HepG2 (cell line): ENCODE data around the gene ATRAID. TPM values are rescaled to one million over a fixed set of nuclear protein-coding genes. Genes with fewer than 3 reads are reported as not detected.

ENCODE experiments used
- ATF1 ChIP-seq: IDR thresholded peaks from 2 replicates; pipeline ENCODE4 v1.6.1; 2016; ENCODE audit warnings: mild to moderate bottlenecking, control low read depth
- DNMT1 ChIP-seq: sonication (generic); formaldehyde crosslinking; IDR thresholded peaks from 2 replicates; pipeline ENCODE4 v1.5.1; 2020; ENCODE audit warnings: mild to moderate bottlenecking, missing genetic modification reagents
- DZIP1 ChIP-seq: sonication (generic); formaldehyde crosslinking; IDR thresholded peaks from 2 replicates; pipeline ENCODE4 v1.5.0; 2020; ENCODE audit warnings: mild to moderate bottlenecking, missing genetic modification reagents
- ETS1 ChIP-seq: sonication (generic); formaldehyde crosslinking; IDR thresholded peaks from 2 replicates; pipeline ENCODE4 v1.4.0; 2020; ENCODE audit warnings: missing genetic modification reagents
- GMEB1 ChIP-seq: sonication (generic); formaldehyde crosslinking; IDR thresholded peaks from 2 replicates; pipeline ENCODE4 v1.5.1; 2020; ENCODE audit warnings: missing genetic modification reagents, mild to moderate bottlenecking, borderline replicate concordance
- KDM5B ChIP-seq: sonication (generic); formaldehyde crosslinking; IDR thresholded peaks from 2 replicates; pipeline ENCODE4 v1.4.0; 2020; ENCODE audit warnings: missing genetic modification reagents, mild to moderate bottlenecking, borderline replicate concordance
- MEF2D ChIP-seq: sonication (generic); formaldehyde crosslinking; IDR thresholded peaks from 2 replicates; pipeline ENCODE4 v1.5.1; 2020; ENCODE audit warnings: mild to moderate bottlenecking, missing genetic modification reagents
- NR3C1 ChIP-seq: sonication (generic); formaldehyde crosslinking; IDR thresholded peaks from 2 replicates; pipeline ENCODE4 v1.4.0; 2020; ENCODE audit warnings: missing genetic modification reagents
- POGZ ChIP-seq: sonication (generic); formaldehyde crosslinking; IDR thresholded peaks from 2 replicates; pipeline ENCODE4 v1.4.0; 2020; ENCODE audit warnings: mild to moderate bottlenecking, missing genetic modification reagents
- POLR2AphosphoS5 ChIP-seq: IDR thresholded peaks from 2 replicates; pipeline ENCODE4 v1.6.1; 2012; ENCODE audit warnings: low read depth, low read length
- PREB ChIP-seq: sonication (generic); formaldehyde crosslinking; IDR thresholded peaks from 2 replicates; pipeline ENCODE4 v1.4.0; 2020; ENCODE audit warnings: missing genetic modification reagents
- PRMT3 ChIP-seq: sonication (generic); formaldehyde crosslinking; IDR thresholded peaks from 2 replicates; pipeline ENCODE4 v1.8.1; 2022; ENCODE audit warnings: low read depth, mild to moderate bottlenecking, moderate library complexity, missing genetic modification reagents, borderline replicate concordance
- SKI ChIP-seq: fragments of 450-650 bp; IDR thresholded peaks from one replicate; pipeline ENCODE4 v1.6.1; 2018; ENCODE audit warnings: mild to moderate bottlenecking; ENCODE audit not compliant: partially characterized antibody
- SNAI1 ChIP-seq: sonication (generic); formaldehyde crosslinking; IDR thresholded peaks from 2 replicates; pipeline ENCODE4 v1.5.0; 2020; ENCODE audit warnings: mild to moderate bottlenecking, missing genetic modification reagents, borderline replicate concordance
- THAP7 ChIP-seq: sonication (generic); formaldehyde crosslinking; IDR thresholded peaks from 2 replicates; pipeline ENCODE4 v1.8.1; 2023; ENCODE audit warnings: mild to moderate bottlenecking, missing genetic modification reagents
- ZKSCAN5 ChIP-seq: sonication (generic); formaldehyde crosslinking; IDR thresholded peaks from 2 replicates; pipeline ENCODE4 v1.5.1; 2020; ENCODE audit warnings: mild to moderate bottlenecking, missing genetic modification reagents
- ZNF225 ChIP-seq: sonication (generic); formaldehyde crosslinking; IDR thresholded peaks from 2 replicates; pipeline ENCODE4 v1.4.0; 2020; ENCODE audit warnings: mild to moderate bottlenecking, missing genetic modification reagents
- ZNF367 ChIP-seq: sonication (generic); formaldehyde crosslinking; IDR thresholded peaks from 2 replicates; pipeline ENCODE4 v1.4.0; 2020; ENCODE audit warnings: missing genetic modification reagents, borderline replicate concordance
- ZNF446 ChIP-seq: sonication (generic); formaldehyde crosslinking; IDR thresholded peaks from 2 replicates; pipeline ENCODE4 v1.5.0; 2020; ENCODE audit warnings: mild to moderate bottlenecking, missing genetic modification reagents
- ZNF543 ChIP-seq: sonication (generic); formaldehyde crosslinking; IDR thresholded peaks from 2 replicates; pipeline ENCODE4 v1.4.0; 2020; ENCODE audit warnings: mild to moderate bottlenecking, missing genetic modification reagents
- ZNF570 ChIP-seq: sonication (generic); formaldehyde crosslinking; IDR thresholded peaks from 2 replicates; pipeline ENCODE4 v1.4.0; 2020; ENCODE audit warnings: mild to moderate bottlenecking, missing genetic modification reagents, borderline replicate concordance
- ZNF607 ChIP-seq: sonication (generic); formaldehyde crosslinking; IDR thresholded peaks from 2 replicates; pipeline ENCODE4 v1.5.1; 2020; ENCODE audit warnings: missing genetic modification reagents, mild to moderate bottlenecking, borderline replicate concordance
- polyA plus RNA-seq, 8 experiments: library from polyadenylated mRNA; depleted of rRNA in 3 of 8; stranded (reverse) in 7 of 8; unstranded in 1 of 8; fragments of >200 nt; fragmentation: Illumina TruSeq in 4 of 8; extraction: Trizol in 4 of 8; gene quantifications; 2 replicates each; pipeline versions ENCODE4 v1.2.1 to v1.2.3, GENCODE V29; 2011 to 2016; ENCODE audit warnings: low read depth in 4 of 8, missing spikeins in 1 of 8, mixed read lengths in 1 of 8; ENCODE audit not compliant: insufficient read depth in 1 of 8
- total RNA-seq, 5 experiments: library from RNA; depleted of rRNA; stranded (reverse); fragments of >200 nt; fragmentation: Illumina TruSeq; extraction: Trizol; gene quantifications; 2 replicates each; pipeline ENCODE4 v1.2.3, GENCODE V29; 2016; ENCODE audit warnings: low read depth in 1 of 5

ATRAID gene
- total and polyA plus RNA-seq, 2 of the 13 experiments (the other 11 are each of a cell fraction or from before 2014, with no cell fraction given), result 207 to 382 TPM

GRCh38 chr2:27217173-27218121, 5.6 kb downstream of the ATRAID start, which contains the start of gene CAD (continued):
- TF ChIP-seq SNAI1, result no peak
- no peak for TF ChIP-seq PREB (CRISPR knock-in tag)
- no peak for TF ChIP-seq ZNF543 (CRISPR knock-in tag)
- no peak for TF ChIP-seq ZKSCAN5
- TF ChIP-seq POLR2AphosphoS5, result peak; percentile 60
- peak; percentile 88 for TF ChIP-seq GMEB1 (CRISPR knock-in tag)
- peak; percentile 84; the same call in 1 of the 2 replicates for TF ChIP-seq DZIP1 (CRISPR knock-in tag)
- peak; percentile 28; the same call in 1 of the 2 replicates for TF ChIP-seq ZNF225
- no peak for TF ChIP-seq ATF1 (CRISPR knock-in tag)
- peak; percentile 86; the same call in 1 of the 2 replicates for TF ChIP-seq DNMT1 (CRISPR knock-in tag)
- TF ChIP-seq ZNF446 (CRISPR knock-in tag), result no peak
- no peak for TF ChIP-seq ZNF607
- TF ChIP-seq SKI, result no peak
- no peak; the same call in 1 of the 2 replicates for TF ChIP-seq ZNF367 (CRISPR knock-in tag)
- no peak for TF ChIP-seq ZNF570
- peak; percentile 80; the same call in 1 of the 2 replicates for TF ChIP-seq PRMT3 (CRISPR knock-in tag)
- TF ChIP-seq KDM5B, result peak; percentile 91; the same call in 1 of the 2 replicates
- no peak for TF ChIP-seq MEF2D (CRISPR knock-in tag)
- TF ChIP-seq ETS1 (CRISPR knock-in tag), result peak; percentile 89
- no peak for TF ChIP-seq NR3C1 (CRISPR knock-in tag)
- TF ChIP-seq POGZ (CRISPR knock-in tag), result 0 out of 2 replicates have a peak, but pooled peaks have one; percentile 21
- TF ChIP-seq THAP7 (CRISPR knock-in tag), result no peak
